GM10266 (cell line): ENCODE data around the gene CD55.

ENCODE experiments used
- DNase-seq: peaks from one replicate; pipeline ENCODE4 v3.0.0; 2012; ENCODE audit errors: extremely low spot score
- TF ChIP-seq, protein P1 (sequence below): IDR thresholded peaks from 2 replicates; pipeline ENCODE4 v1.5.1; 2012; ENCODE audit warnings: mild to moderate bottlenecking, low read depth; ENCODE audit not compliant: control insufficient read depth, insufficient read depth; ENCODE audit errors: missing control alignments

The CD55 gene

DNA sequence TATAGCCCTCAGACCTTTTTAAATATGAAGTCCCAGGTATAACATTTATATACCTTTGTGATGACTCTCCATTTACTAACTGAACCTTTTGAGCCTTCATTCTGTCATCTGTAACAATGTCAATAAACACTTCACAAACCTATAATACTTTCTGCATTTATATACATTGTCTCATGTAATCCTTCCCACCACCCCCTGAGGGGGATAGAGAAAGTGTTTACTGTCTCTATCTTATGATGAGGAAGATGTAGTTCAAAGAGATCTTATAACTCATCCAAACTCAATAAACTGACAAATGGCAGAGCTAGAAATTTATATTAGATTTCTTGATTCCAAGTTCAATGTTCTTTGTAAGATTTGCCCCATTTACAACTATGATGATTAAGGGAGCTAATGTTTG lies 84.3 kb downstream of the CD55 start:
- DNase-seq = no peak
- TF ChIP-seq, protein P1, sequence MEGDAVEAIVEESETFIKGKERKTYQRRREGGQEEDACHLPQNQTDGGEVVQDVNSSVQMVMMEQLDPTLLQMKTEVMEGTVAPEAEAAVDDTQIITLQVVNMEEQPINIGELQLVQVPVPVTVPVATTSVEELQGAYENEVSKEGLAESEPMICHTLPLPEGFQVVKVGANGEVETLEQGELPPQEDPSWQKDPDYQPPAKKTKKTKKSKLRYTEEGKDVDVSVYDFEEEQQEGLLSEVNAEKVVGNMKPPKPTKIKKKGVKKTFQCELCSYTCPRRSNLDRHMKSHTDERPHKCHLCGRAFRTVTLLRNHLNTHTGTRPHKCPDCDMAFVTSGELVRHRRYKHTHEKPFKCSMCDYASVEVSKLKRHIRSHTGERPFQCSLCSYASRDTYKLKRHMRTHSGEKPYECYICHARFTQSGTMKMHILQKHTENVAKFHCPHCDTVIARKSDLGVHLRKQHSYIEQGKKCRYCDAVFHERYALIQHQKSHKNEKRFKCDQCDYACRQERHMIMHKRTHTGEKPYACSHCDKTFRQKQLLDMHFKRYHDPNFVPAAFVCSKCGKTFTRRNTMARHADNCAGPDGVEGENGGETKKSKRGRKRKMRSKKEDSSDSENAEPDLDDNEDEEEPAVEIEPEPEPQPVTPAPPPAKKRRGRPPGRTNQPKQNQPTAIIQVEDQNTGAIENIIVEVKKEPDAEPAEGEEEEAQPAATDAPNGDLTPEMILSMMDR = no peak

DNA sequence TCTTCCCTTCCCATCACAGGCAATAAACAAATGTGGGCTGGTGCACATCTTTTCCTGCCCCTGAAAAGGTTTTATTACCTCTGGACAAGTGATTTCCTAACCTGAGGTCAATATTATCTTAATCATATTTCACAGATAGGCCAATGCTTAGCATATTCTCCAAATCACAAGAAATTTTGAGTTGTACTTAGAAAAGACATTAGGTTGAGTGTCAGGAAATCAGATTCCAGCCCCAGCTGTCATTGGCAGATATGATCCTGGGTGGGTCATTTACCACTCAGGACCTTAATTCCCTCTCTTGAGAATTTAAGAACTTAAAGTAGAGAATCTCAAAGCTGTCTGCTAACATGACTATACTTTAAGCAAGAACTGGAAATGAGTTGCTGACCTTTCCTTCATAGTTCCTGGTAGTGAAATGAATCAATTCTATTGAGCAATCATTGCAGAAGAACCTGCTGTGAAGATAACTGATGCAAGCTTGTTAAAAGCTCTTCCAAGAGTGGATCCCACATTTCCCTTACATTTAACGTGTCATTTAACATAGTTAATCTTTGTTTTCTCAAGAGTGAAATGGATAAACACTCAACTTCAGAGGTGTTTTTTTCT lies 86.3 kb downstream of the CD55 start:
- DNase-seq = no peak
- TF ChIP-seq, protein P1 = no peak
